Measurements from ENCODE around the gene ARHGEF16.

ARHGEF16 gene

GRCh38 chr1:3423896-3424611 is 30.4 kb upstream of the ARHGEF16 start:
- Histone ChIP-seq H3K27ac (ENCODE audit: low read depth, low read length) (no peak overlapping the region), H3K4me1 (ENCODE audit: control insufficient read depth, insufficient read depth, low read length) (no peaks in the 10 kb centered on the region), H3K36me3 (ENCODE audit: control insufficient read depth, insufficient read depth, low read length) (no peaks in the 10 kb centered on the region), H3K27me3 (ENCODE audit: control insufficient read depth, insufficient read depth, low read length) (no peaks in the 10 kb centered on the region), H3K9ac (ENCODE audit: low read depth, low read length) (no peak overlapping the region), H3K9me3 (ENCODE audit: control insufficient read depth, insufficient read depth, low read length) (no peaks in the 10 kb centered on the region), H3K4me3 (ENCODE audit: low read depth, low read length) (no peak overlapping the region)

GRCh38 chr1:3425486-3426215 is 28.8 kb upstream of the ARHGEF16 start:
- H3K9ac ChIP-seq (ENCODE audit: low read depth, low read length) = no peak overlapping the region
- H3K27ac ChIP-seq (ENCODE audit: low read depth, low read length) = no peak overlapping the region
- H3K27me3 ChIP-seq (ENCODE audit: control insufficient read depth, insufficient read depth, low read length) = no peaks in the 10 kb centered on the region
- H3K4me3 ChIP-seq (ENCODE audit: low read depth, low read length) = no peak overlapping the region
- no peaks in the 10 kb centered on the region for H3K9me3 ChIP-seq (ENCODE audit: control insufficient read depth, insufficient read depth, low read length)
- no peaks in the 10 kb centered on the region for H3K4me1 ChIP-seq (ENCODE audit: control insufficient read depth, insufficient read depth, low read length)
- H3K36me3 ChIP-seq (ENCODE audit: control insufficient read depth, insufficient read depth, low read length) = no peaks in the 10 kb centered on the region

- Histone ChIP-seq H3K4me1 (ENCODE audit: control insufficient read depth, insufficient read depth, low read length) (no peaks in the 10 kb centered on the region), H3K27ac (ENCODE audit: low read depth, low read length) (no peak overlapping the region), H3K9me3 (ENCODE audit: control insufficient read depth, insufficient read depth, low read length) (no peaks in the 10 kb centered on the region), H3K36me3 (ENCODE audit: control insufficient read depth, insufficient read depth, low read length) (no peaks in the 10 kb centered on the region), H3K27me3 (ENCODE audit: control insufficient read depth, insufficient read depth, low read length) (no peaks in the 10 kb centered on the region), H3K9ac (ENCODE audit: low read depth, low read length) (no peak overlapping the region), H3K4me3 (ENCODE audit: low read depth, low read length) (no peak overlapping the region)
These were observed 27.4 kb upstream of the ARHGEF16 start for GRCh38 chr1:3426956-3427535.

- Histone ChIP-seq H3K9ac (ENCODE audit: low read depth, low read length) (no peak overlapping the region), H3K9me3 (ENCODE audit: control insufficient read depth, insufficient read depth, low read length) (no peaks in the 10 kb centered on the region), H3K4me3 (ENCODE audit: low read depth, low read length) (no peak overlapping the region), H3K36me3 (ENCODE audit: control insufficient read depth, insufficient read depth, low read length) (no peaks in the 10 kb centered on the region), H3K27ac (ENCODE audit: low read depth, low read length) (no peak overlapping the region), H3K27me3 (ENCODE audit: control insufficient read depth, insufficient read depth, low read length) (no peaks in the 10 kb centered on the region), H3K4me1 (ENCODE audit: control insufficient read depth, insufficient read depth, low read length) (no peaks in the 10 kb centered on the region)
These were observed 26.5 kb upstream of the ARHGEF16 start for GRCh38 chr1:3427711-3428704.

GRCh38 chr1:3428899-3429298 is 25.6 kb upstream of the ARHGEF16 start:
- Histone ChIP-seq H3K36me3 (ENCODE audit: control insufficient read depth, insufficient read depth, low read length) (no peaks in the 10 kb centered on the region), H3K9ac (ENCODE audit: low read depth, low read length) (no peak overlapping the region)

GRCh38 chr1:3429320-3429719 is 25.1 kb upstream of the ARHGEF16 start:
- Histone ChIP-seq H3K4me1 (ENCODE audit: control insufficient read depth, insufficient read depth, low read length) (no peaks in the 10 kb centered on the region), H3K27ac (ENCODE audit: low read depth, low read length) (no peak overlapping the region), H3K27me3 (ENCODE audit: control insufficient read depth, insufficient read depth, low read length) (no peaks in the 10 kb centered on the region)

More at GRCh38 chr1:3428899-3429298, 25.6 kb upstream of the ARHGEF16 start:
- Histone ChIP-seq H3K27ac (ENCODE audit: low read depth, low read length) (no peak overlapping the region), H3K27me3 (ENCODE audit: control insufficient read depth, insufficient read depth, low read length) (no peaks in the 10 kb centered on the region), H3K4me1 (ENCODE audit: control insufficient read depth, insufficient read depth, low read length) (no peaks in the 10 kb centered on the region), H3K4me3 (ENCODE audit: low read depth, low read length) (no peak overlapping the region), H3K9me3 (ENCODE audit: control insufficient read depth, insufficient read depth, low read length) (no peaks in the 10 kb centered on the region)

GRCh38 chr1:3429766-3430165 is 24.7 kb upstream of the ARHGEF16 start:
- no peak overlapping the region for H3K4me3 ChIP-seq (ENCODE audit: low read depth, low read length)
- no peak overlapping the region for H3K27ac ChIP-seq (ENCODE audit: low read depth, low read length)
- H3K36me3 ChIP-seq (ENCODE audit: control insufficient read depth, insufficient read depth, low read length) = no peaks in the 10 kb centered on the region
- H3K4me1 ChIP-seq (ENCODE audit: control insufficient read depth, insufficient read depth, low read length) = no peaks in the 10 kb centered on the region
- H3K27me3 ChIP-seq (ENCODE audit: control insufficient read depth, insufficient read depth, low read length) = no peaks in the 10 kb centered on the region
- H3K9me3 ChIP-seq (ENCODE audit: control insufficient read depth, insufficient read depth, low read length) = no peaks in the 10 kb centered on the region
- no peak overlapping the region for H3K9ac ChIP-seq (ENCODE audit: low read depth, low read length)

More at GRCh38 chr1:3429320-3429719, 25.1 kb upstream of the ARHGEF16 start:
- Histone ChIP-seq H3K9me3 (ENCODE audit: control insufficient read depth, insufficient read depth, low read length) (no peaks in the 10 kb centered on the region), H3K36me3 (ENCODE audit: control insufficient read depth, insufficient read depth, low read length) (no peaks in the 10 kb centered on the region), H3K4me3 (ENCODE audit: low read depth, low read length) (no peak overlapping the region), H3K9ac (ENCODE audit: low read depth, low read length) (no peak overlapping the region)

GRCh38 chr1:3430406-3430805 is 24.1 kb upstream of the ARHGEF16 start:
- Histone ChIP-seq H3K27me3 (ENCODE audit: control insufficient read depth, insufficient read depth, low read length) (no peaks in the 10 kb centered on the region), H3K9ac (ENCODE audit: low read depth, low read length) (no peak overlapping the region)

GRCh38 chr1:3430820-3431219 is 23.6 kb upstream of the ARHGEF16 start:
- no peaks in the 10 kb centered on the region for H3K36me3 ChIP-seq (ENCODE audit: control insufficient read depth, insufficient read depth, low read length)
- no peak overlapping the region for H3K9ac ChIP-seq (ENCODE audit: low read depth, low read length)
- no peaks in the 10 kb centered on the region for H3K4me1 ChIP-seq (ENCODE audit: control insufficient read depth, insufficient read depth, low read length)
- no peaks in the 10 kb centered on the region for H3K27me3 ChIP-seq (ENCODE audit: control insufficient read depth, insufficient read depth, low read length)
- H3K4me3 ChIP-seq (ENCODE audit: low read depth, low read length) = no peak overlapping the region
- no peak overlapping the region for H3K27ac ChIP-seq (ENCODE audit: low read depth, low read length)
- no peaks in the 10 kb centered on the region for H3K9me3 ChIP-seq (ENCODE audit: control insufficient read depth, insufficient read depth, low read length)

More at GRCh38 chr1:3430406-3430805, 24.1 kb upstream of the ARHGEF16 start:
- Histone ChIP-seq H3K4me1 (ENCODE audit: control insufficient read depth, insufficient read depth, low read length) (no peaks in the 10 kb centered on the region), H3K27ac (ENCODE audit: low read depth, low read length) (no peak overlapping the region), H3K9me3 (ENCODE audit: control insufficient read depth, insufficient read depth, low read length) (no peaks in the 10 kb centered on the region), H3K4me3 (ENCODE audit: low read depth, low read length) (no peak overlapping the region), H3K36me3 (ENCODE audit: control insufficient read depth, insufficient read depth, low read length) (no peaks in the 10 kb centered on the region)

GRCh38 chr1:3431266-3431665 is 23.2 kb upstream of the ARHGEF16 start:
- Histone ChIP-seq H3K36me3 (ENCODE audit: control insufficient read depth, insufficient read depth, low read length) (no peaks in the 10 kb centered on the region), H3K27me3 (ENCODE audit: control insufficient read depth, insufficient read depth, low read length) (no peaks in the 10 kb centered on the region), H3K27ac (ENCODE audit: low read depth, low read length) (no peak overlapping the region), H3K4me1 (ENCODE audit: control insufficient read depth, insufficient read depth, low read length) (no peaks in the 10 kb centered on the region), H3K9me3 (ENCODE audit: control insufficient read depth, insufficient read depth, low read length) (no peaks in the 10 kb centered on the region), H3K4me3 (ENCODE audit: low read depth, low read length) (no peak overlapping the region), H3K9ac (ENCODE audit: low read depth, low read length) (no peak overlapping the region)

All from HUES48 (cell line).